Regular cardiac myocyte (primary cell): ENCODE results near the gene ADGRL2. TPM values are rescaled to one million over a fixed set of nuclear protein-coding genes. Genes with fewer than 3 reads are reported as not detected.

Experiments
- total RNA-seq: library from RNA; depleted of rRNA; stranded (reverse); fragments of >200 nt; gene quantifications from 2 replicates; pipeline ENCODE4 v1.2.3, GENCODE V29; 2014

The ADGRL2 gene
- total RNA-seq, result 226 and 358 TPM in 2 replicates

GRCh38 chr1:81800695-81801650 lies at the start of gene ADGRL2:
Gene ADGRL2, plus strand, starts transcription at chr1:81800934. Its CDS starts 36,051 bp downstream, at chr1:81836985.

